Measurements from ENCODE around the gene INSM2.

DNA sequence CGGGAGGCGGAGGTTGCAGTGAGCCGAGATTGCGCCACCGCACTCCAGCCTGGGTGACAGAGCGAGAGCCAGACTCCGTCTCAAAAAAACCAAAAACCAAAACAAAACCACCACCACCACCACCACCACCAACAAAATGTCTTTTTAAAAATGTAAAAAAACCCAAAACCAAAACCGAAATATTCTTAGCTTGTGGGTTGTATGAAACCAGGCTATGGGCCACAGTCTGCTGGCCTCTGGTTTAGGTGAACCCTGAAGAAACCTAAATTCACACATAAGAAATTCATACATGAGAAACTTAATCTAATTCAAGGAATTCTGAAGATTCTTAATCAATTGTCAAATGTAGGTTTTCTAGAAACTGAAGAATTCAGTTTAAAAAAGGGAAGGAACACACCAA, 37.6 kb downstream of the INSM2 start:
- TF ChIP-seq CTCF (IDR thresholded peaks at IDR 0.05 in 4 of 5, conservative IDR thresholded peaks at IDR 0.05 in 1 of 5): no peak
- no peak for TF ChIP-seq POLR2A (IDR thresholded peaks at IDR 0.05)

Data from gastrocnemius medialis (tissue), 4 donors.